SU-DHL-6 (cell line): ENCODE measurements around the gene OTOA.
"Not testable (repeated sequence)": the region's sequence is repeated elsewhere in the genome, so short reads cannot be mapped to it uniquely, and the experiment has no call there.

Source experiments
- H2AFZ ChIP-seq: fragments of 200-600 bp; sonication (generic); 2 replicates; pipeline ENCODE4 v1.6.1; 2014; ENCODE audit warnings: low read depth, mild to moderate bottlenecking, moderate library complexity, mixed read lengths, antibody characterized with exemption, low read length; ENCODE audit not compliant: severe bottlenecking
- H3F3A ChIP-seq: fragments of 200-600 bp; shearing (Covaris generic); 2 replicates; pipeline ENCODE4 v1.6.0; 2016; ENCODE audit warnings: antibody characterized with exemption, mild to moderate bottlenecking; ENCODE audit not compliant: insufficient read depth
- H3K27ac ChIP-seq: fragments of 200-600 bp; sonication (generic); 2 replicates; pipeline ENCODE4 v1.5.1; 2016; ENCODE audit warnings: low read depth, mild to moderate bottlenecking, low read length, moderate library complexity, mixed read lengths
- H3K27me3 ChIP-seq: fragments of 200-600 bp; sonication (generic), shearing (Covaris generic); 2 replicates; pipeline ENCODE4 v1.6.0; 2014; ENCODE audit warnings: mild to moderate bottlenecking, low read length
- H3K36me3 ChIP-seq: fragments of 200-600 bp; sonication (generic); 2 replicates; pipeline ENCODE4 v1.6.1; 2014; ENCODE audit warnings: mild to moderate bottlenecking, low read length, mixed read lengths
- H3K4me2 ChIP-seq: fragments of 300-600, 200-600 bp; shearing (Covaris generic), sonication (generic); 2 replicates; pipeline ENCODE4 v1.6.0; 2014; ENCODE audit warnings: low read length, low read depth, mild to moderate bottlenecking; ENCODE audit not compliant: poor library complexity, severe bottlenecking
- H3K4me3 ChIP-seq: fragments of 200-600 bp; sonication (generic); 2 replicates; pipeline ENCODE4 v1.5.1; 2014; ENCODE audit warnings: antibody characterized with exemption, low read length, mild to moderate bottlenecking, mixed read lengths; ENCODE audit not compliant: insufficient read depth, poor library complexity, severe bottlenecking
- H3K79me2 ChIP-seq: fragments of 200-600 bp; sonication (generic); 2 replicates; pipeline ENCODE4 v1.6.1; 2014; ENCODE audit warnings: mild to moderate bottlenecking, low read length, moderate library complexity; ENCODE audit not compliant: insufficient read depth
- H3K9ac ChIP-seq: fragments of 200-600 bp; sonication (generic); 2 replicates; pipeline ENCODE4 v1.7.0; 2014; ENCODE audit warnings: mild to moderate bottlenecking, low read length
- H3K9me2 ChIP-seq: fragments of 200-600 bp; sonication (generic); replicated peaks from 2 replicates; pipeline ENCODE4 v1.6.1; 2014; ENCODE audit warnings: low read length; ENCODE audit not compliant: insufficient read depth
- H3K9me3 ChIP-seq: fragments of 200-600 bp; sonication (generic); 2 replicates; pipeline ENCODE4 v1.6.1; 2014; ENCODE audit warnings: low read length, mixed read lengths; ENCODE audit not compliant: insufficient read depth
- H4K20me1 ChIP-seq: fragments of 200-600 bp; sonication (generic); 2 replicates; pipeline ENCODE4 v1.6.1; 2014; ENCODE audit warnings: low read depth, mild to moderate bottlenecking, antibody characterized with exemption, low read length, moderate library complexity, mixed read lengths
- EZH2phosphoT487 ChIP-seq: fragments of 200-600 bp; sonication (generic), shearing (Covaris generic); conservative IDR thresholded peaks from 2 replicates; pipeline ENCODE4 v1.6.1; 2018; ENCODE audit warnings: mild to moderate bottlenecking, antibody characterized with exemption, low read length, moderate library complexity, mixed read lengths
- TF ChIP-seq, protein P1 (sequence below): fragments of 200-600 bp; sonication (generic); IDR thresholded peaks from one replicate; pipeline ENCODE4 v1.5.1; 2017; ENCODE audit warnings: antibody characterized with exemption, mild to moderate bottlenecking, low read length, moderate library complexity; ENCODE audit not compliant: insufficient read depth, poor library complexity, severe bottlenecking

Gene OTOA

GRCh38 chr16:21673469-21673868 lies 9.7 kb downstream of the OTOA start:
- no peak overlapping the region for H3K4me2 ChIP-seq
- H3K27me3 ChIP-seq: no peaks in the 10 kb centered on the region
- no peaks in the 10 kb centered on the region for H3K9me3 ChIP-seq
- H3K4me3 ChIP-seq: no peak overlapping the region
- H4K20me1 ChIP-seq: no peaks in the 10 kb centered on the region
- H3F3A ChIP-seq: no peaks in the 10 kb centered on the region
- no peak overlapping the region for H3K9ac ChIP-seq
- no peak for TF ChIP-seq EZH2phosphoT487
- TF ChIP-seq, protein P1, sequence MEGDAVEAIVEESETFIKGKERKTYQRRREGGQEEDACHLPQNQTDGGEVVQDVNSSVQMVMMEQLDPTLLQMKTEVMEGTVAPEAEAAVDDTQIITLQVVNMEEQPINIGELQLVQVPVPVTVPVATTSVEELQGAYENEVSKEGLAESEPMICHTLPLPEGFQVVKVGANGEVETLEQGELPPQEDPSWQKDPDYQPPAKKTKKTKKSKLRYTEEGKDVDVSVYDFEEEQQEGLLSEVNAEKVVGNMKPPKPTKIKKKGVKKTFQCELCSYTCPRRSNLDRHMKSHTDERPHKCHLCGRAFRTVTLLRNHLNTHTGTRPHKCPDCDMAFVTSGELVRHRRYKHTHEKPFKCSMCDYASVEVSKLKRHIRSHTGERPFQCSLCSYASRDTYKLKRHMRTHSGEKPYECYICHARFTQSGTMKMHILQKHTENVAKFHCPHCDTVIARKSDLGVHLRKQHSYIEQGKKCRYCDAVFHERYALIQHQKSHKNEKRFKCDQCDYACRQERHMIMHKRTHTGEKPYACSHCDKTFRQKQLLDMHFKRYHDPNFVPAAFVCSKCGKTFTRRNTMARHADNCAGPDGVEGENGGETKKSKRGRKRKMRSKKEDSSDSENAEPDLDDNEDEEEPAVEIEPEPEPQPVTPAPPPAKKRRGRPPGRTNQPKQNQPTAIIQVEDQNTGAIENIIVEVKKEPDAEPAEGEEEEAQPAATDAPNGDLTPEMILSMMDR: no peak
- H3K36me3 ChIP-seq: no peaks in the 10 kb centered on the region
- no peaks in the 10 kb centered on the region for H3K79me2 ChIP-seq
- H3K27ac ChIP-seq: no peak overlapping the region
- H2AFZ ChIP-seq: no peak overlapping the region
- H3K9me2 ChIP-seq: no peaks in the 10 kb centered on the region

GRCh38 chr16:21674456-21674855 lies 10.7 kb downstream of the OTOA start:
- not testable (repeated sequence) for H3K9me2 ChIP-seq, H4K20me1 ChIP-seq, H3K36me3 ChIP-seq, H3K27ac ChIP-seq, H3K9ac ChIP-seq, H3K79me2 ChIP-seq, H2AFZ ChIP-seq, H3K4me2 ChIP-seq, H3K4me3 ChIP-seq, H3F3A ChIP-seq, H3K9me3 ChIP-seq, H3K27me3 ChIP-seq

DNA sequence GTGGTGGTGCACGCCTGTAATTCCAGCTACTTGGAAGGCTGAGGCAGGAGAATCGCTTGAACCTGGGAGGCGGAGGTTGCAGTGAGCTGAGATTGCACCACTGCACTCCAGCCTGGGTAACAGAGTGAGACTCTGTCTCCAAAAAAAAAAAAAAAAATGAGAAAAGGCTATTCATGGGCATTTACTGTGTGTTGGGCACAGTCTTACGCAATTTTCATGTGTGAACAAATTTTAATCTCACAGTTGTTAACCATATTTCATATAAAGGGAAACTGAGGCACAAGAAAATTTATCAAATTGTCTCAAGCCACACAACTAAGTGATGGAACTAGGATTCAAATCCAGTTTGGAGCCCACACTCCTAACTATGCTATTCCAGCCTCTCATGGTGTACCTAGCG lies 16.9 kb downstream of the OTOA start:
- not testable (repeated sequence) for H3K9me2 ChIP-seq, H3F3A ChIP-seq, H3K27ac ChIP-seq, H3K4me2 ChIP-seq, H3K79me2 ChIP-seq, H2AFZ ChIP-seq, H4K20me1 ChIP-seq, H3K36me3 ChIP-seq, H3K9ac ChIP-seq, H3K27me3 ChIP-seq, H3K9me3 ChIP-seq, H3K4me3 ChIP-seq

GRCh38 chr16:21683184-21683583 lies 19.4 kb downstream of the OTOA start:
- Histone ChIP-seq H3K27ac (no peak overlapping the region), H4K20me1 (no peaks in the 10 kb centered on the region), H3K4me3 (no peak overlapping the region), H3K9me3 (no peaks in the 10 kb centered on the region), H3K9me2 (no peaks in the 10 kb centered on the region), H3K36me3 (no peaks in the 10 kb centered on the region), H3K4me2 (no peak overlapping the region), H3F3A (no peaks in the 10 kb centered on the region), H3K27me3 (no peaks in the 10 kb centered on the region), H3K79me2 (no peaks in the 10 kb centered on the region), H3K9ac (no peak overlapping the region), H2AFZ (no peak overlapping the region)
- TF ChIP-seq EZH2phosphoT487: no peak
- TF ChIP-seq, protein P1: no peak
